GM18520 (cell line): ENCODE measurements around the gene CDK13.
"Not testable (repeated sequence)": the region's sequence is repeated elsewhere in the genome, so short reads cannot be mapped to it uniquely, and the experiment has no call there.

ENCODE experiments used
- ATAC-seq: cut with Tn5 transposase; IDR thresholded peaks from one replicate; pipeline ENCODE4 v1.9.1; 2021; ENCODE audit not compliant: unreplicated experiment

Gene CDK13

GRCh38 chr7:39949971-39950472, at the start of gene CDK13:
Gene CDK13 (plus strand): TSS chr7:39950256. CDS start chr7:39950642, 386 bp downstream.
- peak; percentile 28 for ATAC-seq

- ATAC-seq: no peak
Observed at GRCh38 chr7:39904077-39904486, 46.0 kb upstream of the CDK13 start.

DNA sequence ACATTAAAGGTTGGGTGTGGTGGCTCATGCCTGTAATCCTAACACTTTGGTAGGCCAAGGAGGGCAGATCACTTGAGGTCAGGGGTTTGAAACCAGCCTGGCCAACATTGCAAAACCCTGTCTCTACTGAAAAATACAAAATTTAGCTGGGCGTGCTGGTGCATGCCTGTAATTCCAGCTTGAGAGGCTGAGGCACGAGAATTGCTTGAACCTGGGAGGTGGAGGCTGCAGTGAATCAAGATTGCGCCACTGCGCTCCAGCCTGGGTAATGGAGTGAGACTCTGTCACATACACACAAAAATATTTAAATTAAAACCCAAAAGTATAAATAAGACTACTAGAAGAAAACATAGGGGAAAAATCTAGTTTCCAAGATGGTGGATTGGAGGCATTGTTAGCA, 41.9 kb upstream of the CDK13 start:
- ATAC-seq: no peak

- no peak for ATAC-seq
Observed at GRCh38 chr7:39908973-39909372, 41.1 kb upstream of the CDK13 start.

DNA sequence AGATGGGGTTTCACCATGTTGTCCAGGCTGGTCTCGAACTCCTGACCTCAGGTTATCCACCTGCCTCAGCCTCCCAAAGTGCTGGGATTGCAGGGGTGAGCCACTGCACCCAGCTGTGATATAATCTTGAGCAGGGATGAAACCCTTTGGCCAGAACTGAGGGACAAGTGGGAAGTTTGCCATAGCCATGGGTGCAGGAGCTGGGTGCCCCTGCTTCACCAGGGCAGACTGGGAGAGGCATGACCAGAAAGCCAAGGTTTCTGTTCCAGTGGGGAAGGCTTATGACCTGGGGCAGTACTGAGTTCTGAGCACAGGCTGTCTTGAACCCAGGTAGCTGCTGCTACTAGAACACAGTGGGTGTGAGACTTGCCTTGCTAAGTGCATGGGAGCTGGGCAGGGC, 40.5 kb upstream of the CDK13 start:
- ATAC-seq: no peak

DNA sequence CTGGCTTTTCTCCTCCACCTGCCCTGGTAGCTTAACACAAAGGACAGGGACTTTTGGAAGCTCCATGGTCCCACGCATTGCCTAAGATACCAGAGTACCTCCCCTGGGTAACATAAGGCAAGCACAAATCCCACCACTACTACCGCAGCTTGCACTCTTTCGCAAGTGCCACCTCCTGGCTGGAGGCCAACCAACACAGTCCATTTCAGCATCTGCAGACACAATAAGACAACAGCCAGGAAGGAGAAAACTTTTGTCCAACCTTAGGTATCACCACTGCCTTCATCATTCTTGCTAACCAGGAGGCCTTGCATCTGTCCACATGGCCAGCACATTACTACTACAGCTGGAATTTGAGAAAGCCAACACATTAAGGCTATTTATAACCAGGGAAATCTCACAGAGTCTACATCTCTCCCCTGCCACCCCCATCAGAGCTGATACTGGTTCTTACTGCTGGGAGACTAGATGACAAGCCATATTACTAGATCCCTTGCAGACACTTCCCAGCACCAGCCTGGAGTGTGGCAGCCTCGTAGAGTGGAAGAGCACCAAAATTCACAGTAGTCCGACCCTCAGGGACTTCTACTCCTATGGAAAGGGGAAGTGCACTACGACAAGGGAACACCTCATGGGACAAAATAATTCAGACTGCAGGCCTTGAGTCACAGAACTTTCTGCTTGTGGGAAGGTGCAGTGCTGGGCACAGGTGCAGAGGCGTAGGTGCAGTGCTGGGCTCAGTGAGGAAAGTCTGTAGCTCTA, 39.8 kb upstream of the CDK13 start:
- no peak for ATAC-seq

DNA sequence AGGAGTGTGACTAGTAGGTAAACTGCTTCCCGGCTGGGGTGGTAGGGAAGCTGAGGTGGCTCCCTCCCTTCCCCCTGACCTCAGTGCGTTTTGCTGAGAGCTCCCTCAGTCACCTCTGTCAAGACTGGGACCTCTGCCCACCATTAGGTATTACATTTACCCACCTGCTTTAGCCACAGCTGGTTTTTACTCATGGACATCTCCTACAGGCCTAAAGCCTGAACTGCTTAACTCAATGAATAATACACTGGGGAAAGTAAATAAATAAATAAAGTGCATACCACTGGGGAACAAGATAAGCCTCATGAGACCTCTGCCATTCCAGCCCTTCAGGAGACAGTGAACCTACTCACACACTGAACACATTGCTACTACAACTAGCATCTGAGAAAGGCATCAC, 38.9 kb upstream of the CDK13 start:
- no peak for ATAC-seq

GRCh38 chr7:39915847-39916246, 34.2 kb upstream of the CDK13 start:
- not testable (repeated sequence) for ATAC-seq

DNA sequence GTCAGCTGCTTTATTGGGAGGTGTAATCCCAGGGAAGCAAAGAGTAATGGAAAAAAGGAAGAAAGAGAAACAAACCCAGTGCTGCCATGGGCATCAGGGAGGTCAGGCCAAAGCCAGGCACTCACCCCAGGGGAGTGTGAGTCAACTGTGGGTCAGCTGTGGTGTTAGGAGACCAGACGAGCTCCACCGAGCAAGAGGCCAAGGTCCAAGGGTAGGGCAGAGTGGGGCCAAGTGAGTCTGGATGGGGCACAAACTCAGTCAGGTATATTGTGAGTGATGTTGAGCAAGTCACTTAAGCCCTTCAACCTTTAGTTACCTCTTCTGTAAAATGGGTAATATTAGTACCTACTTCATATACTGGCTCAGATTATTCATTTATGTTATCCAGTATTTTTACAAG, 30.4 kb upstream of the CDK13 start:
- no peak for ATAC-seq

DNA sequence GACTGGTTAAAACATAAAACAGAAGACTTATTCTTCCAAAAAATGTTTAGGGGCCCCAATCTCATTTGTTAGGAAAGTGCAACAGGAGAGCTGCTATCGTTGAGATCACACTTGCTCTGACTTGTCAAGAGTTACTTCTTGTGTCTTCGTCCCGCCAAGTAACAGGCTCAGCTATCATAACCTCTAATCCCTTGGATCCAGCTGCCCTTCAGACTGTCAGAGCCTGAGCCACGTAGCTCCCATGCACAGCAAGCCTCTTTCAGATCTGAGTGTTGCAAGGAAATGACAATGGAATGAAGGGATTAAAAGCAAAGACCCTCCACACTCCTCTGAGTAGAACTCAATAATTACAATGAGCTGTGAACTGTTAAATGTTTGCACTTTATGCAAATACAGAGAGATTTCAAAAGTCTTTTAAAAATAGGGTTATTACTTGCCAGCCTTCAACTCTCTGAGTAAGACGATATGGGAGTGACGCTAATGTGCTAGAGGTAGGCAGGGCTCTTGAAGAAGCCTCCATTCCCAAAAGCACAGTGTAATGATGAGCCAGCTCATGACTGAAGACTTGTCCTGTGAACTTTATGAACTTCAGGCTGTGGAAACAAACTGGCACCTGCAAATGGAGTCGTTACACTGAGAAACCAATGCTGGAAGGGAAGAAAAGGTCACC, 28.4 kb upstream of the CDK13 start:
- no peak for ATAC-seq

DNA sequence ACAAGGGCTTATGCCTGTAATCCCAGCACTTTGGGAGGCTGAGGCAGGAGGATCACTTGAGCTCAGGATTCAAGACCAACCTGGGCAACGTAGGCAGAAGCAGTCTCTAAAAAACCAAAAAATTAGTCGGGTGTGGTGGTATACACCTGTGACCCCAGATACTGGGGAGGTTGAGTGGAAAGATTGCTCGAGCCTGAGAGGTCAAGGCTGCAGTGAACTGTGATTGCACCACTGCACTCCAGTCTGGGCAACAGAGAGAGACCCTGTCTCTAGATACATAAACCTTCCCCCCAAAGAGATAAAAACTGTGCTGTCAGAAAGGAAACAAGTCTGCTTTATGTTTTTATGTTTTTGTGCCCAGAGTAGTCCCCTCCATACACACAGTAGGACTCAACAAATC, 27.5 kb upstream of the CDK13 start:
- ATAC-seq: no peak

- no peak for ATAC-seq
Observed at GRCh38 chr7:39923091-39923490, 27.0 kb upstream of the CDK13 start.

DNA sequence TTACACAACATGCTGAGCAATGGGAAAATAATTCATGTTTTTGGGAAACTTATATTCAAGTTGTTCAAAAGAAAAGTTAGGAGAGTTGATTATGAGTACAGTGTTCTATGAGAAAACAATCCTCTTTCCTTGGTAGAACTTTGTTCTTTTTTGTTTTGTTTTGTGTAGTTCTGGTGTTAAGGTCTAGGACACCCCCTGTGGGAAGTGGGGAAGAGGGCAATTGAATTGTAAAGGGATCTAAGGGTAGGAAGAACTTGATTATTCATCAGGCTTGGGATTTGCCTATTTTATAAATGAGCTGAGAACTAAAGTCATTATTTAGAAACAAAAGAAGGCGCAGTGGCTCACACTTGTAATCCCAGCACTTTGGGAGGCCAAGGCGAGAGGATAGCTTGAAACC, 25.9 kb upstream of the CDK13 start:
- no peak for ATAC-seq

DNA sequence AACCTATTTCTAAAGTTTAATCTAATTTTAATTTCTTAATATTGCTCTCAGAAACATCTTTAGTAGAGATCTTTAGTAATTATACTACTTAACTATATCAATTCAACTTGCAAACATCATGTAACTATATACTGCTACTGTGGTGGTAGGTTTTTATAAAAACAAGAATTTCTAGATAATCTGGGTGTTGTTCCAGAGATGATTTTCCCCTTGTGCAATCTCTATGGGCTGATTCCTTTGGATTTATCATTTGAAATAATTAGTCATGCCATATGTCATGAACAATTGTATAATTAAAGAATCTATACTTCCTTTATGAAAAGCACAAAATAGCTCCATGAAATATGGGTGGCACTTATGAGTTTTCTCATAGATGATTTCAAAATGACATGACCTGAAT, 23.9 kb upstream of the CDK13 start:
- no peak for ATAC-seq

GRCh38 chr7:39927018-39927417, 23.0 kb upstream of the CDK13 start:
- ATAC-seq: no peak

- no peak for ATAC-seq
Observed at GRCh38 chr7:39934132-39934531, 15.9 kb upstream of the CDK13 start.

- ATAC-seq: no peak
Observed at GRCh38 chr7:39936761-39937160, 13.3 kb upstream of the CDK13 start.

- ATAC-seq: no peak
Observed at GRCh38 chr7:39937366-39938153, 12.5 kb upstream of the CDK13 start.

DNA sequence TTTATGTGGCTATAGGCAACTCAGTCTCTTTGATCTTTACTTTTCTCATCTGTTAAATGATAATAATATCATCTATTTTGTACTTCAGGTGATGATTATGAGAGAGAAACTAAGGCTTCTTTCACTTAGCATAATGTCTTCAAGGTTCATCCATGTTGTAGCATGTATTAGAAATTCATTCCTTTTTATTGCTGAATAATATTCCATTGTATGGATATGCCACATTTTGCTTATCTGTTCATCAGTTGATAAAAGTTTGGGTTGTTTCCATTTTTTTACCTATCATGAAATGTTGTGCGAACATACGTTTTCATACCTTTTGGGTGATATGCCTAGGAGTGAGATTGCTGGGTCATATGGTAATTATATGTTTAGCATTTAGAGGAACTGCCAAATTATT, 7.2 kb upstream of the CDK13 start:
- no peak for ATAC-seq

- ATAC-seq: no peak
Observed at GRCh38 chr7:39946693-39947092, 3.4 kb upstream of the CDK13 start.

DNA sequence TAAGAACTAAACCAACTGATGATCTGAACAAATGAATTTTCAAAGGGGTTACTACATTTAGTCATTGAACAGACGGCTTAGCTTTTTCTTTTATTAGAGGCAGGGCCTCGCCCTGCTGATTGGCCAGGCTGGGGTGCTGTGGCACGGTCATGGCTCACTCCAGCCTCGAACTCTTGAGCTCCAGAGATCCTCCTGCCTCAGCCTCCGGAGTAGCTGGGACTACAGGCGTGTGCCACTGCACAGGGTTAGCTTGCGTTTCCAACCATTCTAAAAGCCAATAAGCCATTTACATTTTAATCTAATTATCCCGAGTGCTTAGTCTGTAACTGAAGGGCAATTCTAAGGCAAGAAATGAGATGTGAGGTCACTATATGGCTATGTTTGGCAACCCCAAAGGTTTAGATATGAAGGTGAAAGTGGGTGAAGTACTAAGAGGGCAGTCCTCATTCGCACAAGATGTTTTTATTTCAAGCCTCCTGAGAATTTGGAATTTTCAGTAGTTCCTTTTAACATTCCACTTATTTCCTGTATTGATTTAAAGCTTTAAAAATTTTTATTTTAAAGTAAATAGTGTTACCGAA, 1.6 kb upstream of the CDK13 start:
- no peak for ATAC-seq
